Activated CD4-positive, alpha-beta T cell treated with anti-CD3 and anti-CD28 coated beads, Interleukin-2, amount 10 ng/mL, durations not matched to agents 7 days and 5 days (primary cell): Measurements from ENCODE around the gene PDGFRB. TPM values are rescaled to one million over a fixed set of nuclear protein-coding genes. Genes with fewer than 3 reads are reported as not detected.
A peak's percentile ranks its signal among the peaks of the same experiment; 100 is the strongest.

Source experiments
- CTCF ChIA-PET: fragments of 350-600 bp; sonication (Branson Sonifier 250); formaldehyde crosslinking; loops from one replicate; lab custom pipeline; 2021; ENCODE audit warnings: antibody characterized with exemption; lab: Charles Lee
- POLR2A ChIA-PET: fragments of 350-600 bp; sonication (Branson Sonifier 250); formaldehyde crosslinking; loops from one replicate; lab custom pipeline; 2021; ENCODE audit warnings: antibody characterized with exemption; lab: Charles Lee
- DNase-seq: peaks from one replicate; pipeline ENCODE4 v3.0.0-alpha.2; 2020
- H3K27ac Mint-ChIP-seq: one replicate; pipeline ENCODE4 v1.8.0; 2021; ENCODE audit warnings: mild to moderate bottlenecking, moderate library complexity, mixed read lengths
- H3K27me3 Mint-ChIP-seq: one replicate; pipeline ENCODE4 v1.8.0; 2021; ENCODE audit warnings: mixed read lengths
- H3K36me3 Mint-ChIP-seq: one replicate; pipeline ENCODE4 v1.8.0; 2021; ENCODE audit warnings: low read depth, mixed read lengths
- H3K4me1 Mint-ChIP-seq: one replicate; pipeline ENCODE4 v1.8.0; 2021; ENCODE audit warnings: mixed read lengths
- H3K4me3 Mint-ChIP-seq: one replicate; pipeline ENCODE4 v1.8.0; 2021; ENCODE audit warnings: mild to moderate bottlenecking, moderate library complexity, mixed read lengths
- H3K9me3 Mint-ChIP-seq: one replicate; pipeline ENCODE4 v1.8.0; 2021; ENCODE audit warnings: mixed read lengths
- total RNA-seq, 2 experiments: library from RNA; stranded (reverse); gene quantifications; one replicate each; pipeline ENCODE4 v1.2.3, GENCODE V29; 2021

The PDGFRB gene
- total RNA-seq, 2 experiments from 2014 or later: 1.9 to 3.6 TPM

DNA sequence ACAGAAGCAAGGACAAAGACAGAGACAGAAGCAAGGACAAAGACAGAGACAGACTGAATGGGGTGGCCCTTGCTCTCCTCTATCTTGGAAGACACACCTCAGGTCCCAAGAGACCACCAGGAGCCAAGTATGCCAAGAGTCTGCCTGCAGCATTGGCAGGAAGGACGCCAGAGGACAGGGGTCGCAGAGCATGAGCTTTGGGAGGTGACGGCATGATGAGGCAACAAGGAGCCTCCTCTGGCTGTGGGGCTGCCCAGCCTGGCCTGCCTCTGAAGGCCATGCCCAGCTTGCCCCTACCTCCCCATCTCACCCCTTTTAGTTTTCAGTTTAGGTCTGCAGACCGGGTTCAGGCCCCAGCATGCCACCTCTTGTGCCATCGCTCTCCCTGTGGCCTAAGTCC, 17.6 kb downstream of the PDGFRB start:
- ChIA-PET CTCF (interaction anchor here (0.6 to 2.8 kb wide), 2 partner anchors 11 to 588 kb away, joined by 6 to 9 read pairs; no protein-coding TSS in a partner anchor), POLR2A (no interaction called here)
- no peak for DNase-seq
- no peak overlapping the region for H3K27ac Mint-ChIP-seq
- H3K4me3 Mint-ChIP-seq: no peak overlapping the region
- H3K4me1 Mint-ChIP-seq: peaks cover 4% of the 10 kb centered on the region
- H3K9me3 Mint-ChIP-seq: no peaks in the 10 kb centered on the region
- H3K27me3 Mint-ChIP-seq: no peaks in the 10 kb centered on the region
- no peaks in the 10 kb centered on the region for H3K36me3 Mint-ChIP-seq

DNA sequence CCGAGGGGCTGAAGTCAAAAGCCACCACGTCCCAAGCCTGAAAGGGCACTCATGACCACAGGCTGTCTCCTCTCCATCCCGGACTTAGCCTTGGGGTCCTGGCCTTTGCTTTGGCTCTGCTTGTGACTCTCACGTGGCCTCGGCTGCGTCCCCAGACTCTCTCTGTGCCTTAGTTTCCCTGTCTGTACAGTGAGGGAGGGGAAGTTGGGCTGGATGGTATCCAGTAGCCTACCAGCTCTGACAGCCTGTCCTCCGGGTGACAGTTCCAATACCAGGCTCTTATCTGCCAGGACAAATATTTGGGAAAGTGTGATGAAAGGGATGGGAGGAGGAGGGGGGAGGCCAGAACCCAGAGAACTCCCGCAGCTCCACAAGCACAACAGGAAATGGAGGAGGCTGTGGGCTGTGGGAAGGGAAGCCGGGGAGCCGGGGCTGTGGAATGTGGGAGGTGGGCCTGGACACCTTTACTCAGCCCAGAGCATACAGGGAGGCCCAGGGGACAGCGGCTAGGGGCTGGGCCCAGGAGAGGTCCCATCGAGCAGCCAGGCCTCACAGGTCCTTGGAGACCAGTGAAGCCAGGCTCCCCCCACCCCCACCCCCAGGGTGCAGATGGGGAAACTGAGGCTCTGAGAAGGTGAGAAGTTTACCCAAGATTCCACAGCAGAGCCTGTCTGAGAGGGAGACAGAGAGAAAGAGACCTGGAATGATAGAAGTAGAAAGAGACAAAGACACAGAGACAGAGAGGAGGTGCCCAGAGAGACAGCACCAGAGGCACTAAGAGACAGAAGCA, 18.3 kb downstream of the PDGFRB start:
- no peak for DNase-seq
- Mint-ChIP-seq H3K9me3 (no peaks in the 10 kb centered on the region), H3K4me1 (no peaks in the 10 kb centered on the region), H3K27ac (no peak overlapping the region), H3K36me3 (no peaks in the 10 kb centered on the region), H3K27me3 (no peaks in the 10 kb centered on the region), H3K4me3 (no peak overlapping the region)
- ChIA-PET CTCF (interaction anchor here (1.3 to 1.6 kb wide), 4 partner anchors 8 to 132 kb away, joined by 3 to 5 read pairs (median 4); no protein-coding TSS in a partner anchor), POLR2A (no interaction called here)

DNA sequence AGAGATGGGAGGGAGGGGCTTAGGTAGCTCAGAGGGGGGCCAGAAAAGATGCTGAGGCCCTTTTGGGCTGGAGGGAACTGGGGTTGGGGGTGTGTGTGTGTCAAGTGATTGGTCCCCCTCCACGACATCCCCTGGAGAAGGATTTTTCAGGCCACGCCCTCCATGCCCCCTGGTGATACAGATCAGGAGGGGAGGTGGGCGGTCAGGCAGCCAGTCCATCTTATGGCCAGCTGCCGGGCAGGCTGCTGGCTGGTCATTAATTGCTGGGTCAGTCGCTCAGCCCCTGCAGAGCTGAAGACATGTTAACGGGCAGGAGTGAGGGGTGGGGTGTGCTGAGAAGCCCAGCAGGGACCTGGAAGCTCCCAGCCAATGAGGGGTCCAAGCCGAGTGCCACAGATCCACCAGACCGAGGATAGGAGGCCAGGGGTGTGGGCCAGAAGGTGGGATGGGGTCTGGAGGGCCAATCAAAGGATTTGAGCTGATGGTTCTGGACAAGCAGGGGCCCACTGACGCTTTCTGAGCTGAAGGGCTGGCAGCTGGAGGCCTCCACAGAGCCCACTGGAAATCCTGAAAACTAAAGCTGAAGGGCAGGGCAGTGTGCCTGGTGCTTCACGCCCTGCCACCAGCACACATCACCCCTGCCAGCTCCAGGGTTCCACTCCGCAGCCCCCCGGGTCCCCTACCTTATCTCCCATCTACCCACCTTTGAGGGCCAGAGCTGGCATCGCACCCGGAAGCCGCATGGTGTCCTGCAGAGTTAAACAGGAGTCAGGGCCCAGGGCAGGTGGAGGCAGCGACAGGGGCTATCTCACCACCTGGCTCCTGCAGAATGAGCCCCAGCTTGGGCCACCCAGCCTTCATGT, 19.1 kb downstream of the PDGFRB start:
- Mint-ChIP-seq H3K27ac (no peak overlapping the region), H3K27me3 (no peaks in the 10 kb centered on the region), H3K4me3 (no peak overlapping the region), H3K36me3 (no peaks in the 10 kb centered on the region), H3K4me1 (no peaks in the 10 kb centered on the region), H3K9me3 (no peaks in the 10 kb centered on the region)
- ChIA-PET POLR2A (no interaction called here), CTCF (interaction anchor here (1.3 to 2.1 kb wide), 5 partner anchors 9 to 131 kb away, joined by 3 to 7 read pairs (median 4); no protein-coding TSS in a partner anchor)
- DNase-seq: no peak

DNA sequence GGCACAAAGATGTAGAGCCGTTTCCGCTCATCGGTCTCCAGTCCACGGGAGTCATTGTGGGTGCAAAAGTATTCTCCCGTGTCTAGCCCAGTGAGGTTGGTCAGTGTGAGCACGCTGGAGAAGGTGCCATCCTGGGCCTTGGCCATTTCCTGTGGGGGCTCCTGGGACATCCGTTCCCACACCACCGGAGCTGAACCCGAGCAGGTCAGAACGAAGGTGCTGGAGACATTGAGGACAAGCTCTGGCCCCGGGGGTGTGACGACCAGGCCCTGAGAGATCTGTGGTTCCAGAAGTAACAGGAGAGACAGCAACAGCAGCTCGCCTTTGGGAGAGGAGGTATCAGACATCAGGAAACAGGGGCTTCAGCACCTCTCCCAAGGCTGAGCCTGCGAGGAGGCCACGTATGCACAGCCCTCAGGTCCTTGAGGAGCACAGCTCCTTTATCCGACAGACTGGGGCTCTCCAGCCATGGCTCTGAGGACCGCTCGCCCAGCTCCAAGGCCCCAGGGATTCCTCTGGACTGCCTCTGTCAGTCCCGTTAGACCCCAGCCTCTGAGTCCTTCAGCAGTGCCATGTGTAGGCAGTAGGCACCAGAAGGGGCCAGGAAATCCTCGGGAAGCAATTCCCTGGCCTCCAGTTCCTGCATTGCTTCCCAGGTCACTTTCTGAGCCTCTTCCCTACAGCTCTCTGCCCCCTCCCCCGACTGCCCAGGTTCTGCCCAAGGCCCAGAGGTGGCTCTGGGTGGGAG, 19.9 kb downstream of the PDGFRB start:
- DNase-seq: no peak
- H3K9me3 Mint-ChIP-seq: no peaks in the 10 kb centered on the region

DNA sequence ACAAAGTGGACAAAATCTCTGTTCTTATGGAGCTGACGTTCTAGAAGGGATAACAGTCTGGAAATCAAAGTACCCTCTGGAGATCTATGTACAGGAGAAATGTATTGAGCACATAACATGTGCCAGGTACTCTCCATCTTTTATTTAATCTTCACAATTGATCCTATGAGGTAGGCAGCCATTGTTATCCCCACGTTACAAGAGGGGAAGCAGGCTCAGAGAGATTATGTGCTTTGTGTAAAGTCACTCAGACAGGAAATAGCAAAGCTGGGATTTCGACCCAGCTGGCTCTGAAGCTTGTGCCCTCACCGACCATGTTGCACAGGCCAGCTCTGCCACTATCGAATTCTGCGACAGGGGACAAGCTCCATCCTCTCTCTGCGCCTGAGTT, 21.5 kb downstream of the PDGFRB start:
- no peak overlapping the region for H3K4me3 Mint-ChIP-seq
- no peaks in the 10 kb centered on the region for H3K36me3 Mint-ChIP-seq
- no peak overlapping the region for H3K27ac Mint-ChIP-seq
- no peaks in the 10 kb centered on the region for H3K27me3 Mint-ChIP-seq
- no peaks in the 10 kb centered on the region for H3K9me3 Mint-ChIP-seq
- DNase-seq: no peak
- ChIA-PET POLR2A (no interaction called here), CTCF (interaction anchor here (2.0 kb wide), 1 partner anchor 40 kb away, joined by 5 read pairs; no protein-coding TSS in a partner anchor)
- H3K4me1 Mint-ChIP-seq: no peaks in the 10 kb centered on the region

More for the DNA sequence above, 19.9 kb downstream of the PDGFRB start:
- Mint-ChIP-seq H3K36me3 (no peaks in the 10 kb centered on the region), H3K27ac (no peak overlapping the region), H3K4me1 (no peaks in the 10 kb centered on the region), H3K27me3 (no peaks in the 10 kb centered on the region), H3K4me3 (no peak overlapping the region)
- ChIA-PET CTCF (interaction anchor here (1.3 to 2.1 kb wide), 4 partner anchors 10 to 71 kb away, joined by 3 to 7 read pairs (median 5); no protein-coding TSS in a partner anchor), POLR2A (no interaction called here)

DNA sequence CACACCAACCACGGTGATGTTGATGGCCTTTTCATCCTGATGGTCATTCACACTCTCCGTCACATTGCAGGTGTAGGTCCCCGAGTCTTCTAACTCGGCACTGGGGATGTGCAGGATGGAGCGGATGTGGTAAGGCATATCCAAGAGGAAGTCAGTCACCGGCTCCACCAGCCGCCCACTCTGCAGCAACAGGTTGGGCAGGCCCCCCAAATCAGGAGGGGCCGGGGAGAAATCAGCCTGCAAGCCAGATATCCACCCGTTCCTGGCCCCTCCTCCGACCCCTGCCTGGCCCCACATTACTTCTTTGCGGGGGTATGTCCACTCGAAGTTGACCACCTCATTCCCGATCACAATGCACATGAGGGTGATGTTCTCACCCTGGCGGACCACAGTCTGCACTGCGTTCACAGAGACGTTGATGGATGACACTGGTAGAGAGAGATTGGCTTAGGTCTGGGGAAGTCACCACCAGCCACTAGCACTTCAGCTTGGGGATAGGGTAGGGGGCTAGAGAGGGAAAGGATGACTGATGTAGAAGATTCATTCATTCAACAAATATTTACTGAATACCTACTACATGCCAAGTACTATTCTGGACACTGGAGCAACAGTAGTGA, 22.0 kb downstream of the PDGFRB start:
- ChIA-PET CTCF (interaction anchor here (1.8 kb wide), 1 partner anchor 11 kb away, joined by 5 read pairs; no protein-coding TSS in a partner anchor), POLR2A (no interaction called here)
- H3K4me3 Mint-ChIP-seq: no peak overlapping the region
- H3K4me1 Mint-ChIP-seq: no peaks in the 10 kb centered on the region
- no peaks in the 10 kb centered on the region for H3K27me3 Mint-ChIP-seq
- DNase-seq: no peak
- no peaks in the 10 kb centered on the region for H3K9me3 Mint-ChIP-seq
- no peak overlapping the region for H3K27ac Mint-ChIP-seq
- no peaks in the 10 kb centered on the region for H3K36me3 Mint-ChIP-seq

DNA sequence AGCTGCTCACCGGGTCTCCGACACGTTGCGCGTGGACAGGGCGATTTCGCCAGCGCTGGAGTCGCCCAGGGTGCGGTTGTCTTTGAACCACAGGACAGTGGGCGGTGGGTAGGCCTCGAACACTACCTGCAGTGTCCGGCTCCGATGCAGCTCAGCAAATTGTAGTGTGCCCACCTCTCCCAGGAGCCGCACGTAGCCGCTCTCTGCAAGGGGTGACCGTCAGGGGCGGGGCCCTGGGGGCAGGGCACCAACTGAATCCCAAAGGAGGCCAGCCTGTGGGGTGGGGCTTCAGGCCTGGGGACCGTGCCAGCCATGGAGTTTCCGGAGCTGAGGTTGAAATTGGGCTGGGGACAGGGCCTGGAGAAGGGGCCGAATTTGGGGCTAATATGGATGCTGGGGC, 22.9 kb downstream of the PDGFRB start:
- DNase-seq: no peak
- H3K27ac Mint-ChIP-seq: no peak overlapping the region
- no peaks in the 10 kb centered on the region for H3K36me3 Mint-ChIP-seq
- H3K4me3 Mint-ChIP-seq: no peak overlapping the region
- no peaks in the 10 kb centered on the region for H3K9me3 Mint-ChIP-seq
- POLR2A ChIA-PET: no interaction called here
- no peaks in the 10 kb centered on the region for H3K27me3 Mint-ChIP-seq
- CTCF ChIA-PET: interaction anchor here (1.8 to 2.3 kb wide), 2 partner anchors 12 to 85 kb away, joined by 5 to 10 read pairs; no protein-coding TSS in a partner anchor
- no peaks in the 10 kb centered on the region for H3K4me1 Mint-ChIP-seq

DNA sequence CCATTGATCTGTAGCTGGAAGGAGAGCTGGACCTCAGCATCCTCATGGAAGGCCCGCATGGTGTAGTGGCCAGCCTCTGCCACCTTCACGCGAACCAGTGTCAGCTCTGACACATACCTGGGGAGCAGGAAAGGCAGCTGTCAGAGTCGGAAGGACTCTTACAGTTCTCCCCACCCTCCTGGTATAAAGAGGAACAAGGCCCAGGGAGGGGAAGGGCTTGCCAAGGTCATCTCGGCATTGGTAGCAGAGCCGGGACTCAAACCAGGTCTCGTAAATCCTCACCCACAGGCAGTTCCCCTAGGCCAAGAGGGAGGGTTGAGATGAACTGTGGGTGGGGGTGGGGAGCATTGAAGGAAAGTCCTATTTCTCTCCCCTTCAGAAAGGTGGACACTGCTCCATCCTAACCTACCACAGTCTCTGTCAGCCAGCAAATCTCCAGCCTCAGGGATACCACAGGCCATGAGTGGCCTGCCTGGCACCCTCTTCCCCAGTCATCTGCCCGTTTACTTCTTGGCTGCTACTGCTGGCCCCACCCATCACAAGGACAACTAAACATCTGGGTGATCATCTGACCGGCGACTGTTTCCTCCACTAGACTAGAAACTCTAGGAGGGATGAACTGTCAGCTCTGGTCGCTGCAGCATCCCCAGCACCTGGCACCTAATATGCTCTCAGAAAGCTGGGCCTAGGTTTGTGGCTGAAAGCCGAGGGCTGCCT, 23.5 kb downstream of the PDGFRB start:
- POLR2A ChIA-PET: no interaction called here

DNA sequence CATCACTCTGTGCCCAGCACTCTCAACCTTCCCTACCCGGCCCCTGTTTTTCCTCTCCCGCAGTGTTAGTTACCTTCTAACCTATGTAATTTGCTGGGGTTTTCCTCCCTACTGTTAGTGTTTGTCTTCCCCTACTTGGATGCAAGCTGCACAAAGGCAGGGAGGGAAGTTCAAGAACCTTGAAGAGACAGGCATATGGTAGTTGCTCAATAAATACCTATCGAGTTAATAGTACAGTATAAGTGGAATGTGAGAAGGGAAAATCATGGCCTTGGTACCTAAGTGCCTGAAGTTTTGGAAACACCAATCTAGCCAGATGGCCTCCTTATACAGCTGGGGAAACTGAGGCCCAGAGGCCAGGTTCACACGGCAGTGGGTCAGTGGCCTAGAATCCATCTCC, 24.2 kb downstream of the PDGFRB start:
- ChIA-PET POLR2A (no interaction called here), CTCF (interaction anchor here (0.8 to 2.3 kb wide), 6 partner anchors 9 to 172 kb away, joined by 3 to 10 read pairs (median 4); no protein-coding TSS in a partner anchor)
- no peak for DNase-seq
- H3K27me3 Mint-ChIP-seq: no peaks in the 10 kb centered on the region
- no peaks in the 10 kb centered on the region for H3K4me1 Mint-ChIP-seq
- H3K9me3 Mint-ChIP-seq: no peaks in the 10 kb centered on the region
- H3K27ac Mint-ChIP-seq: no peak overlapping the region
- H3K36me3 Mint-ChIP-seq: no peaks in the 10 kb centered on the region
- H3K4me3 Mint-ChIP-seq: no peak overlapping the region

More for the DNA sequence above, 23.5 kb downstream of the PDGFRB start:
- CTCF ChIA-PET: interaction anchor here (1.8 to 2.3 kb wide), 4 partner anchors 10 to 86 kb away, joined by 4 to 10 read pairs (median 5); no protein-coding TSS in a partner anchor
- no peak overlapping the region for H3K4me3 Mint-ChIP-seq
- H3K4me1 Mint-ChIP-seq: no peaks in the 10 kb centered on the region
- no peak overlapping the region for H3K27ac Mint-ChIP-seq
- H3K36me3 Mint-ChIP-seq: no peaks in the 10 kb centered on the region
- H3K9me3 Mint-ChIP-seq: no peaks in the 10 kb centered on the region
- DNase-seq: no peak
- no peaks in the 10 kb centered on the region for H3K27me3 Mint-ChIP-seq

DNA sequence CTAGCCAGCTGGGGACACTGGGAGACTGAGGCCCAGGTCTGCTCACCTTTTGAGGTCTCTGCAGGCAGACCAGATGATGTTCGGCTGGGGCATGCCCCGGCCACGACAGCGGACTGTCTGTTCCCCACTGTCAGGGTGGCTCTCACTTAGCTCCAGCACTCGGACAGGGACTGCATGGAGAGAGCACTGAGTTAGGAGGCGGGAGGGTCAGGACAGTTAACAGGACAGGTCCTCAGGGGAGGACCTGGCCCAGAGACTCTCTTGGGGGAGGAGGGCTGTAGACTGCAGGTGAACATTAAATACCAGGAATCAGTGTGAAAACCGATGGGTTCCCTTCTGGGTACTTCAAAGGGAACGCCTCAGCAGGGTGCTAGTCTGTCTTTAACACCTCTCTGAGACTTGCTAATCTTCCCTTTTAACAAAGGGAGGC, 25.1 kb downstream of the PDGFRB start:
- Mint-ChIP-seq H3K36me3 (no peaks in the 10 kb centered on the region), H3K9me3 (no peaks in the 10 kb centered on the region), H3K27me3 (no peaks in the 10 kb centered on the region), H3K4me1 (no peaks in the 10 kb centered on the region), H3K4me3 (no peak overlapping the region), H3K27ac (no peak overlapping the region)
- DNase-seq: no peak
- POLR2A ChIA-PET: no interaction called here
- CTCF ChIA-PET: interaction anchor here (1.0 to 2.3 kb wide), 11 partner anchors 8 to 87 kb away, joined by 3 to 10 read pairs (median 4); no protein-coding TSS in a partner anchor

DNA sequence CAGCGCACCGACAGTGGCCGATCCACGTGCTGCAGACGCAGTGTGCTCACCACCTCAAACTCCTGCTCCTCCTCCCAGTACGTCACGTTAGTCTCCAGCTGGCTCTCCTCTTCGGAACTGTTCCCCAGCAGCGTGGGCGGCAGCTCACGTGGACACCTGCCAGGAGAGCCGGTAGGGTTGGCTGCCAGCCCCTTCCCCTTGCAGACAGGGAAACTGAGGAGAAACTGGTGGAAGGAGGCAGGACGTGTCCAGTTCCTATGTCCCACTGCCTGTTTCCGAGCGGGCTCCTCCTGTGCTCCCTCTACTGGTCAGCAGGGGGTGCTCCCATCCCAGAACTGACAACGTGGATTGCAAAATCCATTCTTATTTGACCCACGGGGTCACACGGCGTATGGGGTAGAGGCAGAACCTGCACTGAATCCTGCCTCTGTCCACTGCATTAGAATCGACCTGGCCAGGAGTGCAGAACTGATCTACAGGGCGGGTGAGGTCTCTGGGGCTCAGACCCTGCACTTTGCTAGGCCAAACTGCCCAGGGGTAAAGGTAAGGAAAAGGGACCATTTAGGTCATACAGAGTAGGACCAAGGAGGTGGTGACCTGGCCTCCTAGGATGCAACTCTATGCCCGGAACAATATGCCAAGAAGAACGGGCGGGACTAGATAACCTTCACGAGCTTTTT, 25.7 kb downstream of the PDGFRB start:
- Mint-ChIP-seq H3K4me1 (no peaks in the 10 kb centered on the region), H3K4me3 (no peak overlapping the region), H3K36me3 (no peaks in the 10 kb centered on the region), H3K27ac (no peak overlapping the region), H3K27me3 (no peaks in the 10 kb centered on the region), H3K9me3 (no peaks in the 10 kb centered on the region)
- ChIA-PET CTCF (interaction anchor here (0.7 to 2.3 kb wide), 13 partner anchors 8 to 88 kb away, joined by 3 to 10 read pairs (median 4); no protein-coding TSS in a partner anchor), POLR2A (no interaction called here)
- peak; percentile 65 for DNase-seq
